HEK293 (cell line): ENCODE results near the gene ZSWIM1.

Experiments
- YY1 ChIP-seq: fragments of 450-650 bp; formaldehyde crosslinking; IDR thresholded peaks from 2 replicates; pipeline ENCODE4 v1.5.1; 2018; ENCODE audit warnings: missing biosample characterization, missing genetic modification characterization
- ZBTB7A ChIP-seq: fragments of 450-650 bp; formaldehyde crosslinking; IDR thresholded peaks from 2 replicates; pipeline ENCODE4 v1.5.1; 2016; ENCODE audit warnings: low read depth, missing biosample characterization, missing genetic modification characterization
- ZNF274 ChIP-seq, 2 experiments: fragments of 200-500 bp in 1 of 2; fragments of 450-650 bp in 1 of 2; sonication (Bioruptor generic) in 1 of 2; formaldehyde crosslinking in 1 of 2; IDR thresholded peaks; 2 replicates each; pipeline versions ENCODE4 v1.5.1 to v1.6.1; 2014 to 2016; ENCODE audit warnings: borderline replicate concordance in 1 of 2, inconsistent platforms in 1 of 2, low read length in 1 of 2, missing biosample characterization in 1 of 2, missing genetic modification characterization in 1 of 2
- ZNF423 ChIP-seq: fragments of 450-650 bp; formaldehyde crosslinking; IDR thresholded peaks from 2 replicates; pipeline ENCODE4 v1.5.1; 2016; ENCODE audit warnings: missing biosample characterization, missing genetic modification characterization
- TF ChIP-seq, protein P1 (sequence below): fragments of 450-650 bp; formaldehyde crosslinking; IDR thresholded peaks from 2 replicates; pipeline ENCODE4 v1.5.1; 2016; ENCODE audit warnings: missing biosample characterization, missing genetic modification characterization

DNA sequence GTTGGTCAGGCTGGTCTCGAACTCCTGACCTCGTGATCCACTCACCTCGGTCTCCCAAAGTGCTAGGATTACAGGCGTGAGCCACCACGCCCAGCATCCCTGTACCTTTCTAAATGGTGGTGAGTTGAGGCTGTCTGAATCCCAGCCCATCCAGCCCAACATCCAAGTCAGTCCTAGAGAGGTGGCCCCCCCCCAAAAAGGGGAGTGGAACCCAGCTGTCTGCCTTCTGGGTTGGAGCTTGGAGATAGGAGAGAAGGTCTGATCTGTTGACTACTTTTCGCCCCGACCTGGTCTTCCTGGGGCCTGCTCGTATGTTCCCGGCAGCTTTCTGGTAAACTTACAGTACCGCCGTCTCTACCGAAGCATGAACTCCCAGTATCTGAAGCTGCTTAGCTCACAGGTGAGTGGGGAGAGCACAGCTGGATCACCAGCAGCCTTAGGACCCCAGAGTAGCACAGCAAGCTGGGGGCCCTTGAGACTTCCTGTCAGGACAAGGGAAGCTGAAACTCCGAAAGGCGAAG lies 15.7 kb downstream of the ZSWIM1 start:
- TF ChIP-seq, protein P1, sequence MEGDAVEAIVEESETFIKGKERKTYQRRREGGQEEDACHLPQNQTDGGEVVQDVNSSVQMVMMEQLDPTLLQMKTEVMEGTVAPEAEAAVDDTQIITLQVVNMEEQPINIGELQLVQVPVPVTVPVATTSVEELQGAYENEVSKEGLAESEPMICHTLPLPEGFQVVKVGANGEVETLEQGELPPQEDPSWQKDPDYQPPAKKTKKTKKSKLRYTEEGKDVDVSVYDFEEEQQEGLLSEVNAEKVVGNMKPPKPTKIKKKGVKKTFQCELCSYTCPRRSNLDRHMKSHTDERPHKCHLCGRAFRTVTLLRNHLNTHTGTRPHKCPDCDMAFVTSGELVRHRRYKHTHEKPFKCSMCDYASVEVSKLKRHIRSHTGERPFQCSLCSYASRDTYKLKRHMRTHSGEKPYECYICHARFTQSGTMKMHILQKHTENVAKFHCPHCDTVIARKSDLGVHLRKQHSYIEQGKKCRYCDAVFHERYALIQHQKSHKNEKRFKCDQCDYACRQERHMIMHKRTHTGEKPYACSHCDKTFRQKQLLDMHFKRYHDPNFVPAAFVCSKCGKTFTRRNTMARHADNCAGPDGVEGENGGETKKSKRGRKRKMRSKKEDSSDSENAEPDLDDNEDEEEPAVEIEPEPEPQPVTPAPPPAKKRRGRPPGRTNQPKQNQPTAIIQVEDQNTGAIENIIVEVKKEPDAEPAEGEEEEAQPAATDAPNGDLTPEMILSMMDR: no peak
- TF ChIP-seq ZNF423 (tag by site-specific recombination) (no peak), YY1 (tag by site-specific recombination) (no peak), ZBTB7A (tag by site-specific recombination) (no peak), ZNF274 (IDR thresholded peaks at IDR 0.05; ENCODE audit: low read length) (no peak), ZNF274 (tag by site-specific recombination; IDR thresholded peaks at IDR 0.05; ENCODE audit: borderline replicate concordance) (no peak)
